GM12864 (cell line): ENCODE data around the gene UNC13C.

ENCODE experiments used
- DNase-seq: peaks from one replicate; pipeline ENCODE4 v3.0.0-alpha.2; 2011; ENCODE audit warnings: low read depth
- H3K4me3 ChIP-seq: 2 replicates; pipeline ENCODE4 v1.5.1; 2011; ENCODE audit warnings: mild to moderate bottlenecking, low read depth, low read length, control low read depth
- TF ChIP-seq, protein P1 (sequence below): IDR thresholded peaks from 2 replicates; pipeline ENCODE4 v1.5.1; 2011; ENCODE audit warnings: low read depth, mild to moderate bottlenecking, moderate library complexity, low read length, control low read depth, inconsistent platforms; ENCODE audit errors: missing control alignments

UNC13C gene

DNA sequence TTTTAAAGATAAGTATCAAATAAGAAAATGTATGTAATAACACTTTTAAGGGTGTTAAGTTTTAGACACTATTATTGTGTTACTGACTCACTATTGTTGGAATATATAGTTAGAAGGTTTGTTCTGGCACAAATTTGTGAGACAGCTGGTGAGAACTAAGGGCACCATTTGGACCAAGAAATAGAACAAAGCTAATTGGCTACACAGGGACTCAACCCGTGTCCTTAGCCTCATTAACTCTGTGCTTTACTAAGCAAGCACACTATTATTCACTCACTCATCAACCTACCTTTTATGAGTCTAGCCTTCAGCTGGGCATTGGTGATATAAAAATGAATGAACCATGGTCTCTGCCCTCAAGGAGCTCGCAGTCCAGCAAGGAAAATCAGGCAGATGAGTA is 4.1 kb upstream of the UNC13C start:
- DNase-seq = no peak
- no peak overlapping the region for H3K4me3 ChIP-seq
- TF ChIP-seq, protein P1, sequence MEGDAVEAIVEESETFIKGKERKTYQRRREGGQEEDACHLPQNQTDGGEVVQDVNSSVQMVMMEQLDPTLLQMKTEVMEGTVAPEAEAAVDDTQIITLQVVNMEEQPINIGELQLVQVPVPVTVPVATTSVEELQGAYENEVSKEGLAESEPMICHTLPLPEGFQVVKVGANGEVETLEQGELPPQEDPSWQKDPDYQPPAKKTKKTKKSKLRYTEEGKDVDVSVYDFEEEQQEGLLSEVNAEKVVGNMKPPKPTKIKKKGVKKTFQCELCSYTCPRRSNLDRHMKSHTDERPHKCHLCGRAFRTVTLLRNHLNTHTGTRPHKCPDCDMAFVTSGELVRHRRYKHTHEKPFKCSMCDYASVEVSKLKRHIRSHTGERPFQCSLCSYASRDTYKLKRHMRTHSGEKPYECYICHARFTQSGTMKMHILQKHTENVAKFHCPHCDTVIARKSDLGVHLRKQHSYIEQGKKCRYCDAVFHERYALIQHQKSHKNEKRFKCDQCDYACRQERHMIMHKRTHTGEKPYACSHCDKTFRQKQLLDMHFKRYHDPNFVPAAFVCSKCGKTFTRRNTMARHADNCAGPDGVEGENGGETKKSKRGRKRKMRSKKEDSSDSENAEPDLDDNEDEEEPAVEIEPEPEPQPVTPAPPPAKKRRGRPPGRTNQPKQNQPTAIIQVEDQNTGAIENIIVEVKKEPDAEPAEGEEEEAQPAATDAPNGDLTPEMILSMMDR = no peak

GRCh38 chr15:53974813-53975212 is 3.4 kb upstream of the UNC13C start:
- no peak overlapping the region for H3K4me3 ChIP-seq
- TF ChIP-seq, protein P1 = no peak
- DNase-seq = no peak

GRCh38 chr15:53976844-53977392 is 1.3 kb upstream of the UNC13C start:
- TF ChIP-seq, protein P1 = no peak
- no peak for DNase-seq
- no peak overlapping the region for H3K4me3 ChIP-seq

DNA sequence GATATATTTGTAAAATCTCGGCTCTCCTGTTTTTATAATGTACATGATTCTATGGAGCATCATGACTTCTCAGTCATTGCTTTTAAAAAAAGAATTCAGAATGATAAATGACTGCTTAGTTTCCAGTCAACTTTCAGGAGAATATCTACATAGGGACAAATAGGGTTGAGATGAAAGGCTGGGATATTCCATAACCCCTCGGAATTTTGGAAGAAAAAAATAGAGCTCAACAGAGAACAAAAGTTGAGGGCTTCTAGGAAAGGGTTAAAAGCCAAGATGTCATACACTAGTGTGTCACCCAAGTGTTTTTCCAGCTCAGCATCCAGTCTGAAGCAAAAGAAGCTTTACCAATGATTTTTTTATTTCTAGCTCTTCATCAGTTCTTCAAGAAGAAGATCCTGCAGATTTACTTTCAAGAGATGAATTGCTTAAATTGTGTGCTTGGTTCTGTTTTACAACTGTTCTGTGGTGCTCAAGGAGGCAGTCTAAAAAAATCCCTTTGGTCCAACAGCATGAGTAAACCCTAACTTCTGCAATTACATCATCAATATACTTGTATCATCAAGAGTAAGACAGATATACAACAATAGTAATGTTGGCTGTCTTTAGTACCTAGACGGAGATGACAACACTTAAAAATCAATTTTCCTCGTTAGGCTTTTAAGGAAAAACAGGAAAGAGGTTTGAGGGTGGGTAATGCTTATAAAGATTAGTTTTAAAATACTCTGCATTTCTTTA is 979 bp downstream of the UNC13C start:
- no peak overlapping the region for H3K4me3 ChIP-seq
- TF ChIP-seq, protein P1 = no peak
- no peak for DNase-seq

DNA sequence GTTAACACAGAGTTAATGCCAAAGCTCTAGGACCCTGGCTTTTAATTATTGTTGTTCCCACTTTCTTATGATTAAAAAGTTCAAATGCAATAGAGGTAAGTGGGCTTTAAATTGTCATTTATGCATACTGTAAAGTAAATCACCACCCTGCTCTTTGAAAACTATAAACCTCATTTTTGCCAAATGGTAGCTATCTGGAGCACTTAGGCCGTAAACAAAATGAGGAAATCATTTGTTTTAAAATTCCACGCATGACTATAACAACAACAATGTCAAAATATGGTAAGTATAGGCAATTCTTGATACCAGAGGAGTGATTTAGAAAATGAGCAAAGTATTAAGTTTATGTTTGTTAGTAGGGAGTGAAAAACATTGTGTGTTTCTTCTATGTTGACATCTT is 1.8 kb downstream of the UNC13C start:
- DNase-seq = no peak
- TF ChIP-seq, protein P1 = no peak
- H3K4me3 ChIP-seq = no peak overlapping the region

DNA sequence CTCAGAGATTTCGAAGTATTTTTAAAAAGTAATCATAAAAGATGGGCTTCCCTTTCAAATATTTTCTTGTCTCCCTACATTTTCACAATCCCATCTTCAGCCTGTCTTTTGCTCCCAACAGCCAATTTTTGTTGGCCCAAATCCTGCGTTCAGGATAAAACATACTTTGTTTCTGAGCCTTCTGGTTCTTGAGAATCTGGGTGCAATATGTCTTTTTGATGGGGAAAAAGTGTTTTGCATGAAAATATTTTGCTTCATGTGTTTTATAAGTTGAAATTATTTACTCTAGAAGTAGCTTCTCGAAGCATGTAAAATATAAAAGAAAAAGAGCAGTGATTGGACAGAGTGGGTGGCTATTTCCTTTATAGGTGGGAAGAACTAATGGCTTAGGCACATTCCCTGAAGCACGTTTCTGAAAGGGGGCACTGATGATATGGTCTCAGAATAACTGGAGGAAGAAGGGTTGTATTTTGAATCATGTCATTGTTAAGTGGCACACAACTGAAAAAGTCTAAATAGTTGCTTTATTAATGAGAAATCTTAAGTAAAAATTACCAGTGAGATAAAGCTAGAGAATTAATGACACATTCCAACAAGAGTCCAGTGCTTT is 3.9 kb downstream of the UNC13C start:
- TF ChIP-seq, protein P1 = no peak
- no peak overlapping the region for H3K4me3 ChIP-seq
- no peak for DNase-seq
